ENCODE measurements around the gene ERC1.

- TF ChIP-seq ZBTB1 (CRISPR knock-in tag; IDR thresholded peaks at IDR 0.05; ENCODE audit: borderline replicate concordance, low read depth) (no peak), SNAPC5 (CRISPR knock-in tag; IDR thresholded peaks at IDR 0.05) (no peak), CTCF (IDR thresholded peaks at IDR 0.05 in 2 of 3, conservative IDR thresholded peaks at IDR 0.05 in 1 of 3; ENCODE audit: insufficient read depth in 2 of 3, low read depth in 1 of 3, low read length in 3 of 3) (no peak), YY1 (IDR thresholded peaks at IDR 0.05; ENCODE audit: borderline replicate concordance in 1 of 3, control insufficient read depth in 1 of 3, extremely low read depth in 1 of 3, insufficient read depth in 3 of 3, insufficient read length in 1 of 3, insufficient replicate concordance in 2 of 3, low read depth in 1 of 3, low read length in 2 of 3) (no peak), ZNF639 (CRISPR knock-in tag; conservative IDR thresholded peaks at IDR 0.05 in 1 of 2, IDR thresholded peaks at IDR 0.05 in 1 of 2) (no peak), ZNF274 (IDR thresholded peaks at IDR 0.05; ENCODE audit: borderline replicate concordance, low read depth, low read length) (no peak), JUN (IDR thresholded peaks at IDR 0.05; ENCODE audit: borderline replicate concordance, low read depth, low read length) (no peak), JUN (CRISPR knock-in tag; IDR thresholded peaks at IDR 0.05; ENCODE audit: borderline replicate concordance) (no peak), POLR2AphosphoS2 (IDR thresholded peaks at IDR 0.05; ENCODE audit: low read length) (no peak), ZSCAN29 (IDR thresholded peaks at IDR 0.05) (no peak)
These were observed 540.2 kb downstream of the ERC1 start for GRCh38 chr12:1531153-1531653.

Data from K562 (cell line).